HG03103 (cell line): ENCODE measurements around the gene KRTAP1-1.
"Not testable (repeated sequence)": the region's sequence is repeated elsewhere in the genome, so short reads cannot be mapped to it uniquely, and the experiment has no call there.

Experiments used
- ATAC-seq: cut with Tn5 transposase; IDR thresholded peaks from one replicate; pipeline ENCODE4 v1.9.1; 2021; ENCODE audit warnings: low read depth; ENCODE audit not compliant: unreplicated experiment

The KRTAP1-1 gene

DNA sequence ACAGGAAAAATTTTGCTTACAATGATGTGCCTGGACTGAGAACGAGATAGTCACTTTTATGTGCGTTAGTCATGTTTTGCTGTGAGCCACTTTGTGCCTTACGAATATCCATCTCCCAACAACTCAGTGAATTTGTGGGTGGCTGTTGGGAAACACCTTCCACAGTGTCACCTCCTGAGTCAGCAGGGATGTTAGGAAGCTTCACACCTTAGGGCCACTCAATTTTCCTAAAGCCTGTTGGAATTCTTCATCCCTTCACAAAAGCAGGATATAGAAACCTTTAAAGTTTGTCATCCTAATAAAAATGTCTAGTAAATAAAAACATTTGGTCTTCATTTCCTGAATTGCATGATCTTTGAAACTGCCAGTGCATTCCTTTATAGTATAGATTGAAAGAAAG lies 28.1 kb downstream of the KRTAP1-1 start:
- ATAC-seq = no peak

DNA sequence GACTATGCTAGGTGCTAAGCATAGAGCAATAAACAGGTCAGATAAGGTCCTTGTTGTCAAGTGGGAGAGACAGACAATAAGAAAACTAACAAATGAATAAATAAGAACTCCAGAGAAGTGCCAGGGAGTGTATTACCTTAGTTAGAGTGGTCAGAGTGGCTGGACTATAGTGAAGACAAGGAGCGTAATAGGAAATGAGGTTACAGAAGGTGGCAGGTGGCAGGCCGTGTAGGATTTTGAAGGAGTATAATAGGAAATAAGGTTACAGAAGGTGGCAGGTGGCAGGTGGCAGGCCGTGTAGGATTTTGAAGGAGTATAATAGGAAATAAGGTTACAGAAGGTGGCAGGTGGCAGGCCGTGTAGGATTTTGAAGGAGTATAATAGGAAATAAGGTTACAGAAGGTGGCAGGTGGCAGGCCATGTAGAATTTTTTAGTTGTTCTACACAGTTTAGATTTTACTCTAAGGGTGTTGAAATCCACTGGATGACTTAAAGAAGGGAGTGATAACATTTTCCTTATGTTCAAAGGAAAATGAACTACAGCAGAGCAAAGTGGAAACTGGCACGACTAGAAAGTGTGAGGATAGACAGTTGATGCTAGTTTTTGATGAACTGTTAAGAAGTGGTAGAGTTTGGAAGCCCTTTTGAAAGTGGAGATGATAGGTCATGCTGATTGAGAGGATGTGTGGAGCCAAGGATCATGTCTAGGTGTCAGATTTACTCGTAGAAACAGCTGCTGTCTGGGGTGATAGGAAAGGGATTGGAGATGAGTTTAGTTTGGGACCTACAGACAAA lies 28.7 kb downstream of the KRTAP1-1 start:
- ATAC-seq = no peak

DNA sequence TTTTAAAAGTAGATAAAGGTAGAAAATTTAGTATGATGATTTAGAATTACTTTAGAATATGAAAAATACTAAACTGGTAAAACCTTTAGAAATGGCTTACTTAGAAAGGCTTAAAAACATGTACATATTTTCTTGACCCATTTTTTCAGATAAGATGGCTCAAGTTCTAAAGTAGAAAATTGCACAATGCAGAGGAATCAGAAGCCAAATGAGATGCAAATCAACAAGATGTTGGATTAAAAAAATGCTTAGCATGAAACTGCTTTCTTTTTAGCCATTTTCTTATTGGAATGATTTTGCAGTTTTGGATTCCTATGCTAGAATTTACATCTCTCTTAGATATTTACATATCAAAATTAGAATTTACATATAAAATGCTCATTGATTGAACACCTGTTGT lies 30.8 kb downstream of the KRTAP1-1 start:
- ATAC-seq = no peak

DNA sequence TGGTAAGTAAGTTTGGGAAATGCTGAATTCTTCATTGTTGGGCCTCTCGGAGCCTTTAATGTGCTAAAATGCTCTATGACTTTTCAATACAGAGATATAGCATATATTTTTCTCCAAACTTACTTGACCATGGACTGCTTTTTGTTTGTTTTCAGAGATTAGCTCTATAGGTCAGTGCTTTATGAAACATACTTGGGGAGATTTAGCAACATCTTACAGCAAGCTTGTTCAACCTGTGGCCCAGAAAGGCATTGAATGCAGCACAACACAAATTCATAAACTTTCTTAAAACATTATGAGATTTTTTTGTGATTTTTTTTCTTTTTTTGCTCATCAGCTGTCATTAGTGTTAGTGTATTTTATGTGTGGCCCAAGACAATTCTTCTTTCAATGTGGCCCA lies 31.3 kb downstream of the KRTAP1-1 start:
- ATAC-seq = no peak

GRCh38 chr17:41009301-41009760 lies 31.9 kb downstream of the KRTAP1-1 start:
- no peak for ATAC-seq

GRCh38 chr17:41008811-41009210 lies 32.4 kb downstream of the KRTAP1-1 start, which contains the start of gene KRTAP3-1:
Gene KRTAP3-1 (minus strand): TSS chr17:41009128. CDS start chr17:41009074, 54 bp downstream.
- no peak for ATAC-seq

DNA sequence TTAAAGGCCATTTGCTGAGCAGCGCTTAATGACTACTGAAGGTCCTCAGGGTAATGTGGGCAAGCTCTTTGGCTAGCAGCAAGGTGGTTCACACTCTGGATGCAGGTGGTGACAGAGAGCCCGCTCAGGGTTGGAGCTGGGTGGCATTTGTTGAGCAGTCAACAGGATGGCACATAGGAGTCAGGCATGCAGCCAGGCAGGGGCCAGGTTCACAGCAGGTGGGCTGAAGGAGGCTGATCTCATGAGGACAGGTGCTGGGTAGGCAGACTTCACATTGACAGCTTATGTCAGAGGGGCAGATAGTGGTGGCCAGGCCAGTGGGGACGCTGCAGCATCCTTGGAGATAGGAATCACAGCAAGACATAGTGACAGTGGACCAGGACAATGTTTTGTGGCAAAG lies 36.9 kb downstream of the KRTAP1-1 start:
- no peak for ATAC-seq

- ATAC-seq = no peak
Observed at GRCh38 chr17:41003926-41004325, 37.3 kb downstream of the KRTAP1-1 start.

GRCh38 chr17:41002814-41003213 lies 38.4 kb downstream of the KRTAP1-1 start:
- no peak for ATAC-seq

DNA sequence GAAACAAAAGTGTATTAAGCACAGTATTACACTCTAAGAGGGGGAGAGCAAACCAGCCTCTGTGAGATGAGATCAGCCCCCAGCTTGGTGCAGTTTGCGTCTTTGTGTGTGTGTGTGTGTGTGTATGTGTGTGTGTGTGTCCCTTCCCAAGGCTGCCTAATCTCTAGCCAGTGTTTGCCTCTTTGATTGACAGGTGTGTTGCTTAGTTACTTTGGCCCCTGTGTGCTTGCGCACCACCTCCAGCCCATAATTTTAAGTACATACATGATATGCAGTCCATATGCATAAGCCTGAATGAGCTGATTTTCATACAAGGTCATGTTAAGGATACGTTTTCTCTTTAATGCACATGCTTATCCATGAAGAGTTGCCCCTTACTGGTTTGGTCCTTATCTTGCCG lies 39.5 kb downstream of the KRTAP1-1 start:
- ATAC-seq = no peak

- not testable (repeated sequence) for ATAC-seq
Observed at GRCh38 chr17:40999563-40999962, 41.7 kb downstream of the KRTAP1-1 start, which contains the start of gene KRTAP3-2. Gene KRTAP3-2 (minus strand): TSS chr17:40999906. CDS start chr17:40999853, 53 bp downstream.

- ATAC-seq = no peak
Observed at GRCh38 chr17:40997361-40997760, 43.9 kb downstream of the KRTAP1-1 start.

- ATAC-seq = no peak
Observed at GRCh38 chr17:40996829-40997228, 44.4 kb downstream of the KRTAP1-1 start.

DNA sequence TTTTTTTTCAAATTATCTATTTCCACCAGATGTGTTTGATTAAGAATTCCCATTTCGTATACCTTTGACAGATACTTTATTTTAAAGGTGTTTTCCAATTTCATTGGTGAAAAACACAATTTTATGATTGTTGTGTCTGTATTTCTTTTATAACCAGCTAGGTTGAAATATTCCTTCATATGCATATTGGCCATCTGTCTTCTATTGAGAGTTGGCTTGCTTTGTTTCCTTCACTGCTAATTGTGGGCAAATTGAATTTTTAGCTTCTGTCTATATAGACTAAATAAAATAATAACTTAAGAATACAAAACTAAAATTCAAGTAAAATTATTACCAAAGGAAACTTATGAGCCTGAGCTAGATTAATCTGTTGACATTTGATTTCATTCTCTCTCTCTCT lies 46.1 kb downstream of the KRTAP1-1 start:
- no peak for ATAC-seq

- ATAC-seq = no peak
Observed at GRCh38 chr17:40993839-40994238, 47.4 kb downstream of the KRTAP1-1 start, which contains the start of gene KRTAP3-3. Gene KRTAP3-3 (minus strand): TSS chr17:40994164. CDS start chr17:40994097, 67 bp downstream.

GRCh38 chr17:40993084-40993483 lies 48.2 kb downstream of the KRTAP1-1 start:
- no peak for ATAC-seq

- ATAC-seq = no peak
Observed at GRCh38 chr17:40992666-40993065, 48.6 kb downstream of the KRTAP1-1 start.
